CD4-positive, alpha-beta T cell treated with Interleukin-10 for 1 hour (primary cell): Measurements from ENCODE around the gene C12orf76.
A peak's percentile ranks its signal among the peaks of the same experiment; 100 is the strongest.
"Not testable (repeated sequence)": the region's sequence is repeated elsewhere in the genome, so short reads cannot be mapped to it uniquely, and the experiment has no call there.

Experiments
- DNase-seq: peaks from one replicate; pipeline ENCODE4 v3.0.0-alpha.2; 2020

C12orf76 gene, protein sequence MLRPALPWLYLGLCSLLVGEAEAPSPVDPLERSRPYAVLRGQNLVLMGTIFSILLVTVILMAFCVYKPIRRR

DNA sequence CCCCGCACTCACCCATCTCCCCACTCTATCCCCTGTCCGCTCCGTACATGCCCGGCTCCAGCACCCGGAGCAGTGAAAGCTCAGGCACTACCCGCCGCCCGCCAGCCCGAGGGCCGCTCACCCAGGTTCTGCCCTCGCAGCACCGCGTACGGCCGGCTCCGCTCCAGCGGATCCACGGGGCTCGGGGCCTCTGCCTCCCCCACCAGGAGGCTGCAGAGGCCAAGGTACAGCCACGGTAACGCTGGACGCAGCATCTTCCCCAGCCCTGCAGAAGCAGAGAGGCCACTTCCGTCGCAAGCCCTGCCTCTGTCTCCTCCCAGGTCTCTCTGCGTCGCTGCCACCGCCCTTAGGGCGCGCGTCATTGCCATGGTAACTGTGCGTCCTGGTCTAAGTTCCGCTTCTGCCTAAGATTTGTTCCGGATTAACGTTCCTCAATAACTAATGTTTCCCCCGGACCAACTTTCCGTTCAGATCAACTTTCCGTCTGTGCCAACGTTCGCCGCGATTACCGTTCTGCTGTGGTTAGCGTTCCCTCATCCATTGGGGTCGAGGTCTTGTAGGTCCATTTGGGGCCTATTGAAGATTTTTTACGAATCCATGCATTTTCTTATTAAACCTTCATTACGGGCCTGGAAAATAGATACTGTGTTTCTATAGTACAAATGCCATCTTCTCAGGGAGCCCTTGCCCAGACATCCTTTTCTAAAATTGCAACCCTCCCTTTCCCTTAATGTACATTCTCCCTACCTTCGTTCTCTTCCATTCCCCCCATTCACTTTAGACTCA lies at the start of gene C12orf76:
Gene C12orf76, minus strand, starts transcription at position 281 of the 786 bp plus-strand sequence. Its CDS starts 27 bp downstream, at position 254.
- peak; percentile 94 for DNase-seq

- DNase-seq, result no peak
Observed at GRCh38 chr12:110093631-110094311, 45.4 kb upstream of the C12orf76 start.

DNA sequence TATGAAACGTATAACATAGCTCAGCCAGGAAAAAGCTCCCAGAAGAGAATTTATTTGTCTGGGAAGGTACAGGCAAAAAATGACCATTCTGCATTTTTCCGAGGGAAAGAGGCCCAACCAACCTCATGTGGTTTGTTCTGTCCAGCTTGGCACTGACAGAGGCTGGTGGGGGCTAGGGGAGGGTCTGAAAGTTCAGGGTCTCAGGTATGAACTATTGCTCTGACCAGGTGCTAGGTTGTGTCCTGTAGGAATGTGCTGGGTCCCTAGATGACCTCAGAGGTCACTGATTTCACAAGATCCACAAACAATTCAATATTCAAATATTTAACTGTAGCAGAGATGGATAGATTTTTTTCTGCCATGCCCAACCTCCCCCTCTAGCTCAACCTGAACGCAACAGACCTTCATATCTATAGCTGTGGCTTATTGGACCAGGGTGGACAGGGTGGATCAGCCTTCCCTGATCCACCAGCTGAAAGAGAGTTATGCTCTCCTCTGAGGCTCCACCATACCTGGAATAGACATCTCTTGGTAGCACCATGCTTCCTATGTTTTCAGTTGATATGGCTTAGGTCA lies 42.9 kb upstream of the C12orf76 start:
- no peak for DNase-seq

- DNase-seq, result no peak
Observed at GRCh38 chr12:110090266-110091135, 42.2 kb upstream of the C12orf76 start.

DNA sequence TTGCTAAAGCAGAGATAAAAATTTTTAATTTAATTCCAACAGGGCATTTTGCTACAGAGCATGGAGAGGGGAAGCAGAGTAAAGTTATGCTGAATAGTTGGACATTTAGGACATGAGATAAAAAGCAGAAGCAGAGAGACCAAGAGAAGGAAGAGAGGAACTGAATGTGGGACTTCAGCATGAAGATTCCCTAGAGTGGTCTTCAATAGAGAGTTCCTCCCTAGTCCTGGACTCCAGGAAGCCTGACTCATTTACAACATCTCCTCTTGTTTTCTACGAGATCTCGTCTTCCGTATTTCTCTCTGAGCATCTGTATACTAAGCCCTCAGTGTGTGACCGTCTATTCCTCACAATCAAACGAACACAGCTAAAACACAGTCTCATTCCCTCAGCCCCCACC lies 40.6 kb upstream of the C12orf76 start:
- DNase-seq, result no peak

GRCh38 chr12:110088216-110088615 lies 39.9 kb upstream of the C12orf76 start:
- DNase-seq, result not testable (repeated sequence)

DNA sequence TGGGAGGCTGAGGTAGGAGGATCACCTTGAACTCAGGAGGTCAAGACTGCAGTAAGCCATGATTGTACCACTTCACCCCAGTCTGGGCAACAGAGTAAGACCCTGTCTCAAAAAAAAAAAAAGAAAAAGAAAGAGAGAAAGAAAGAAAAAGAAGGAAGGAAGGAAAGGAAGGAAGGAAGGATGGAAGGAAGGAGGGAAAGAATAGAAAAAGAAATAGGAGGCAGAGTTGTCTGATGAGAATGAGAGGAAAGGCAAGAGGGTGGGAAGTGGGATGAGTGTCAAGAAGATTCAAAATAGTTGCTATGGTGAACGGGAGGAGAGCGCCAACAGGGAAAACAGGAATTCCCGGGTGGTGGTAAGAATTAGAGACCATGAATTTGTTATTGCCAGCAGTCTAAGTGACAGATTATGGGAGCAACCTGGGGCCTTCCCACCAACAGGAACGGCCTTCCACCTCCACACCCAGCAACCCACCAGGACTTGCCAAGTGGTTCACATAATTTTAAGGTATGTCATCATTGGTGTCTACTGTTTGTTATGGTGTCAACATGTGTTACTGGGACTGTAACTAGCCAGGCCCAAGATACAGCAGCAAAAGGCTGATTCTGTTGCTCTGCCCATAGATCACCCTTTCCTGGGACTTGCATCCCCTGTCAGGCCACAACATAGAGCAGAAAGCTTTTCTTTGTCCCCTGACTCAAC lies 36.1 kb upstream of the C12orf76 start:
- DNase-seq, result no peak

DNA sequence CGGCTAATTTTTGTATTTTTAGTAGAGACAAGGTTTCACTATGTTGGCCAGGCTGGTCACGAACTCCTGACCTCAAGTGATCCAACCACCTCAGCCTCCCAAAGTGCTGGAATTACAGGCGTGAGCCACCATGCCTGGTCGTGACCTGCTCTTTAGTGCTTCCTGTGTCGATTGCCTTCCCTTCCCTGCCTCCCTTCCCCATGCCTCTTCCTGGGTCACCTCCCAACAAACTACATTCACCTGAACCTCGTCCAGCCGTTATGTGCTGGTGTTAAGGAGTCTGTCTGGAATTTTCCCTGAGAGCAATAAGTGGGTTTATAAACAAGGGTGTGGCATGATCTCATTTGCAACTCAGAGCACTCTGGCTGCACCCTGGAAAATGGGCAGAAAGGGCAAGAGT lies 32.1 kb upstream of the C12orf76 start:
- no peak for DNase-seq

- peak; percentile 91 for DNase-seq
Observed at GRCh38 chr12:110079477-110080400, 31.4 kb upstream of the C12orf76 start.

- DNase-seq, result no peak
Observed at GRCh38 chr12:110077800-110078199, 29.5 kb upstream of the C12orf76 start.

DNA sequence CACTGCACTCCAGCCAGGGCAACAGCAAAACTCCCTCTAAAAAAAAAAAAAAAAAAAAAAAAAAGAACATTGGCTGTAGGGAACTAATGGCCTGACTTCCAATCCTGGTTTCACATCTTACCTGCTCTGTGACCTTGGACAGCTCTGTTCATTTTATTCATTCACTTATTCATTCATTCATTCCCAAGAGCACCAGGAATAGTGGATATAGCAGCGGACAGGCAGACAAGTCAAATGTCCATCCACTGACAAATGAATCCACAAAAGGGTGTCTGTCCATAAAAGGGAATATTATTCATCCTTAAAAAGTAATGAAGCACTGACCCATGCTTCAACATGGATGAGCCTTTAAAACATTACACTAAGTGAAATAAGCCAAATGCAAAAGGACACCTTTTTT lies 27.6 kb upstream of the C12orf76 start:
- DNase-seq, result no peak

DNA sequence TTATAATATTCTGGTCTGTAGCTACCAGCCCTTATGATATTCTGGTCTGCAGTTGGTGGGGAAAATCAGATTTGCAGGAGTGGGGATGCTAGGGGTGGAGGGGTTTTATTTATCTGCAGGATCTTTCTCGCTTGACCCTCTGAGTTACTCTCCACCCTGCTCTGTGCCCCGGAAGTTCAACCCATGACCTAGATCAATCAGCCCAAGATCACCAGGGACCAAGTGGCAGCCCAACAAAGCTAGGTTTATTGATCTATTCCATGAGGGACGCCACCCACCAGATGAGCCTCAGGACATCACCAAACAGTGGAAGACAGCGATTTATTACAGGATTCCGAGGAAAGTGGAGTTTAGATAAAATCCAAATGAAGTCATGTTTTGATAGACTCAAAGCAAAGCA lies 25.8 kb upstream of the C12orf76 start:
- no peak for DNase-seq

- peak; percentile 25 for DNase-seq
Observed at GRCh38 chr12:110073049-110073831, 24.9 kb upstream of the C12orf76 start.

- DNase-seq, result not testable (repeated sequence)
Observed at GRCh38 chr12:110072636-110073035, 24.3 kb upstream of the C12orf76 start.

- DNase-seq, result no peak
Observed at GRCh38 chr12:110071967-110072366, 23.6 kb upstream of the C12orf76 start.

DNA sequence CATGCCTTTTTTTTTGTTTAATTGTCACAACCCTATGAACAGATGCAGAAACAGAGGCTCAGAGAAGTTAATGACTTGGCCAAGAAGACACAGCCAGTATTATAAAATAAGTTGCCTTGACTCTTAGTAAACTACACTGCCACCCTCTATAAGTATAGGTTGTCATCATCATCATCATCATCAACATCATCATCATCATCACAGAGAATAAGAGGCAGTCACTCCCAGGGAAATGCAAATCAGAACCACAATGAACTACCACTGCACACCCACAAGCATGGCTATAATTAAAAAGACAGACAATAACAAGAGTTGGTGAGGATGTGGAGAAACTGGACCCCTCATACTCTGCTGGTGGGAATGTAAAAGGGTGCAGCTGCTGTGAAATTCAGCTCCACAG lies 23.2 kb upstream of the C12orf76 start:
- DNase-seq, result no peak

- no peak for DNase-seq
Observed at GRCh38 chr12:110068654-110069053, 20.3 kb upstream of the C12orf76 start.

DNA sequence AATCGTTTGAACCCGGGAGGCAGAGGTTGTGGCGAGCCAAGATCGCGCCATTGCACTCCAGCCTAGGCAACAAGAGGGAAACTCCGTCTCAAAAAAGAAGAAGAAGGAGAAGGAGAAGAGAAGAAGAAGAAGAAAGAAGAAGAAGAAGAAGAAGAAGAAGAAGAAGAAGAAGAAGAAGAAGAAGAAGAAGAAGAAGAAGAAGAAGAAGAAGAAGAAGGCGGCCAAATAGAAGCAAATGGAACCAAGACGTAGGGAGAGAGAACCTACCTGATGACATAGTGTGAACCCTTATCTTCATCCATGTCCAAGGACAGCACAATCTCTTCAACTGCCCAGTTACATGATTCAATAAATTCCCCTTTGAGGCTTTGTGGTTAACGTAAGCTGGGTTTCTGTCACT lies 19.8 kb upstream of the C12orf76 start:
- not testable (repeated sequence) for DNase-seq

GRCh38 chr12:110067531-110067930 lies 19.2 kb upstream of the C12orf76 start:
- no peak for DNase-seq

GRCh38 chr12:110065540-110065939 lies 17.2 kb upstream of the C12orf76 start:
- no peak for DNase-seq
